GM19025 (cell line): ENCODE results near the gene SDK1.

Experiments used
- ATAC-seq: cut with Tn5 transposase; IDR thresholded peaks from one replicate; pipeline ENCODE4 v1.9.1; 2021; ENCODE audit warnings: mild to moderate bottlenecking, low read depth, moderate library complexity; ENCODE audit not compliant: unreplicated experiment

Gene SDK1

GRCh38 chr7:4134204-4134603, 833.2 kb downstream of the SDK1 start:
- no peak for ATAC-seq

GRCh38 chr7:4134631-4135030, 833.6 kb downstream of the SDK1 start:
- ATAC-seq: no peak

GRCh38 chr7:4135301-4135700, 834.2 kb downstream of the SDK1 start:
- no peak for ATAC-seq

- no peak for ATAC-seq
These were observed 835.0 kb downstream of the SDK1 start for GRCh38 chr7:4136036-4136435.

- no peak for ATAC-seq
These were observed 835.6 kb downstream of the SDK1 start for GRCh38 chr7:4136501-4137110.

- ATAC-seq: no peak
These were observed 836.5 kb downstream of the SDK1 start for GRCh38 chr7:4137552-4137951.

GRCh38 chr7:4138866-4139265, 837.8 kb downstream of the SDK1 start:
- no peak for ATAC-seq

GRCh38 chr7:4139656-4140625, 838.9 kb downstream of the SDK1 start:
- ATAC-seq: no peak

GRCh38 chr7:4140933-4141332, 839.9 kb downstream of the SDK1 start:
- no peak for ATAC-seq

- no peak for ATAC-seq
These were observed 842.0 kb downstream of the SDK1 start for GRCh38 chr7:4143006-4143405.

- no peak for ATAC-seq
These were observed 842.6 kb downstream of the SDK1 start for GRCh38 chr7:4143511-4144171.

- no peak for ATAC-seq
These were observed 843.2 kb downstream of the SDK1 start for GRCh38 chr7:4144172-4144701.

GRCh38 chr7:4144811-4145510, 843.9 kb downstream of the SDK1 start:
- no peak for ATAC-seq

- no peak for ATAC-seq
These were observed 844.5 kb downstream of the SDK1 start for GRCh38 chr7:4145576-4145975.

- no peak for ATAC-seq
These were observed 847.0 kb downstream of the SDK1 start for GRCh38 chr7:4147926-4148620.

GRCh38 chr7:4149236-4149635, 848.2 kb downstream of the SDK1 start:
- no peak for ATAC-seq

GRCh38 chr7:4149645-4150044, 848.6 kb downstream of the SDK1 start:
- ATAC-seq: no peak

- no peak for ATAC-seq
These were observed 849.7 kb downstream of the SDK1 start for GRCh38 chr7:4150731-4151130.

- no peak for ATAC-seq
These were observed 850.5 kb downstream of the SDK1 start for GRCh38 chr7:4151524-4151923.
